ENCODE results near the gene NCKAP5.
"Not testable (repeated sequence)": the region's sequence is repeated elsewhere in the genome, so short reads cannot be mapped to it uniquely, and the experiment has no call there.

NCKAP5 gene

GRCh38 chr2:133519677-133520076 is 48.6 kb downstream of the NCKAP5 start:
- not testable (repeated sequence) for DNase-seq

DNA sequence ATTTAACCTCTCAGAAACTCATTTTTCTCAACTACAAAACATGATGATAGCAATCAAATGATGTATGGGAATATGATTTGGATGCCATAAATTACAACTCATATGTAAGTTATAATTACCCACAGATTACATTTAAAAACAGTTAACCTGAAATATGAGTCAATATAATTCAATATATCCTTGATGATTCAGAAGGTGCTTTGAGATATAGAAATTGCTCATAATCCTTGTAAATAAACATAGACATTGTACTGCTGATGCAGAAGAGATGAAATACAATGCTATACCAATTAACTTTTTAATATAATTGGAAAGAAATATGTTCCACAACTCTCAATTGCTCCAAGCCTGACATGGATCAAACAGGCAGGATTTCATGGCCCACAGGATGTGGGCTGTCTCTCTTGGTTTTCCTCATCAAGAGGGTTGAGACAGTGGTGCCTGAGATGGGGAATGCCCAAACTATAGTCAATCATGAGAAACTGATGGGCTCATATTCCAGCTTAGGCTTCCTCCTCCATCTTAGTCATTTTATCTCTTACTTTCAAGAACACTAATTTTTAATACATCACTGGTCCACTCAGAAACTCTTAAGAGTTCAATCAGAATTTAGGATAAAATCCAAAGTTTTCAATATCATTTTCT is 49.4 kb downstream of the NCKAP5 start:
- DNase-seq: no peak

DNA sequence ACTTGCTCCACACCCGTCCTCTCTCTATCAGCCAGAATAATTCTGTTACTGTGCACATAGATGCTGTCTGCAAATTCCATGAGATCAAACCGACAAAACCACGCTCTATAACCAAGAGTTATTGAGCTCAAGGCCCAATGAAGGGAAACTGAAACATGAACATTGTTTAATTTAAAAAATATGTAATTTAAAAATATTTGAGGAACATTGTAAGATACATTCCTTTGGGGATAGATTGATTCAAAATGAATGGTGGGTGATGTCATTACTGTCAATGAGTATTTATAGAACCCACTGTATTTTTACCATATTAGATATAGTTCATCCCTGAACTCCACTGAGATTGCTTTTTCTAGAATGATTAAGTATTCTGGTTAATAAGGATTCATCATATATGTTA is 50.4 kb downstream of the NCKAP5 start:
- no peak for DNase-seq

DNA sequence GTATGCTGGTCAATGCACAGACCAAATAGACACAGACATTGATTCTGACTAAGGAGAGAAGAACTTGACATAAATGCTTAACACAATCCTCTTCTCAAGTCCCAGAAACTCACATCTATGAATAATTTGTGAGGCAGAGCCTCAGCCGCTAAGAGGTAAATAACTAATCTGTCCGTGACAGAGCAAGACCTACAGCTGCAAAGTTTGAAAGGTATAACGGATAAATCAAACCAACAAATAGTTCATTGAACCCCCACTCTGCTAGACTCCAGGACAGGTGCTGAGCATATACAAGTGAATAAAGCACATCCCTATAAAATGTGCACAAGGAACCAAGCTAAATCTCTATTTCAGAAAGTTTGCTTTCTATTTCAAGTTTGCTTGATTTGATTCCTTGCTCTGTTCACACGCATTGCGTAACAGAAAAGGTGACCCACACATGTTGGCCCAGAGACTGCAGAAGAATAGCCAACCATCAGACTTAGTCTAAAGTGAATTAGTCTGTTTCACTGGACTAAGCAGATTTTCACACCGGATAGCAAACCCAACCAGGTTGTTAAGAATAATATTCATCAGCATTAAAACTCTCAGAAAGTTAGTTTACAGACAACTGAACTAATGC is 51.7 kb downstream of the NCKAP5 start:
- no peak for DNase-seq

DNA sequence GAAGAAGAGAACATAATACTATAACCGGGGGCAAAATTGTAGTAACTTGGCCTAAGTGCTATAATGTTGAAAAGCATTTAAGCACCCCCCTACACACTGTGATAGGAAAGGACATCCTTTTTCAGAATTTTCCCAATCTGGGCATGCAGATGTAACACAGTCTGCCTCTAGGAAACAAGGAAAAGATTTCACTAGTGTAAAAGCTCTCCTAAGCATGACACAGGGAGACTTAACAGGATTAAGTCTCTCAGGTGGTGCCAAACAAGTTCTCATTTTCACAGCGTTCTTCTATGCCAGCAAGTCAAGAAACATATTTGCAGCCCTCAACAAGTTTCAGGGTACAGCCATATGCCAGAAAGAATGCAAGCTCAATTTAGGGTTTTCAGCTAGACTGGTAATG is 53.0 kb downstream of the NCKAP5 start:
- DNase-seq: no peak

GRCh38 chr2:133513893-133514292 is 54.4 kb downstream of the NCKAP5 start:
- DNase-seq: no peak

GRCh38 chr2:133512121-133512520 is 56.1 kb downstream of the NCKAP5 start:
- DNase-seq: no peak

DNA sequence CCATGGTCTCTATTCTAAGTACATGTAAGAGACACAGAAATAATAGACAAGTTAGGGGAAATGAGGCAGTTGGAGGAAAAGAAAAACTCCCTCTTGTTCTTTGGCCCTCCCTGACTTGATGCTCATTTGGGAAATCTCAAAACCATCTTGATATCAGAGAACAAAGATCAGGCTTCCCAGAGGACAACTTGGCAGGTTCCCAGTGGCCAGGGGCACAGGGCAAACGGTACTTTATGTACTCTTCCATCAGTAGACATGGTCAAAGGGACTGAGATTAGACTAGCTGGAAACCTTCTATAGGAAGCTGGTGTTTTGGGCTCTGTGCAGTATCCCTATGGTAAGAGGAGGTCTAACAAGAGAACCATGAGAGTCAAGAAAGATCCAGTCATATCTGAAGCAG is 56.6 kb downstream of the NCKAP5 start:
- no peak for DNase-seq

- DNase-seq: no peak
These were observed 58.5 kb downstream of the NCKAP5 start for GRCh38 chr2:133509777-133510176.

- no peak for DNase-seq
These were observed 59.6 kb downstream of the NCKAP5 start for GRCh38 chr2:133508546-133509165.

DNA sequence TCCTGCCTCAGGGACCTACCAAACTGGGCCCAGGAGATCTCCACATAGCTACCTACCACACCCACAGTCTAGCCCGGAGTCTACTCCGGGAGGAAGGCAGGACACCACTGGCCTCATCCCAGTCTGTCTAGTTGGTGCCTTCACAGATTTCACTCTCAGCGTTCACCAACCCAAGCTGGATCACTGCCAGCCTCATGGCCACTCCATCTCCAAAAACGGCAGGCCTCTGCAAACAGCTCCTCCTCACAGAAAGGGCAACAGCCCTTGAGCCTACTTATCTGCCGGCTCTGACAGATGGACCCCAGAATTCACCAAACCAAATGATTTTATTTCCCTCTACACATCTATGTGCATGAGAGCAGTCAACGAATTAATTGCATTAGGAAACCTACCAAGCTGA is 61.3 kb downstream of the NCKAP5 start:
- DNase-seq: no peak

- no peak for DNase-seq
These were observed 63.4 kb downstream of the NCKAP5 start for GRCh38 chr2:133504566-133505505.

DNA sequence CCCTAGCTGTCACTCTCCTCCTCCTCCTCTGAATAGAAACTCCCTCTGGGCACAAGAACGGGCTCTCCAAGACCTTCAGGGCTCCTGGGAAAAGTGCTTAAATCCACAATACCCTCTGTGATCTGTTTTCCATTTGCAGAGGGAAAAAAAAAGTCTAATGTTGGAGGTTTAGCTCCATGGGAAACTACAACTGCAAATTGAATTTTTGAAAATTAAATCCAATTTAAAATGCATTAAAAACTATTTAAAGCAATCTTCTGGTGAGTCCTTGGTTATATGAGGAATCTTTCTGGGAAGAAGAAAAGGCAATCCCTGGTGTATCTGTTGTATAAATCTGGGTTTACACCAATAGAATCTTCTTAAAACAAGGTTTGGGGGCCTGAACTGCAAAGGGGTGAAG is 64.3 kb downstream of the NCKAP5 start:
- no peak for DNase-seq

GRCh38 chr2:133503323-133503722 is 64.9 kb downstream of the NCKAP5 start:
- no peak for DNase-seq

DNA sequence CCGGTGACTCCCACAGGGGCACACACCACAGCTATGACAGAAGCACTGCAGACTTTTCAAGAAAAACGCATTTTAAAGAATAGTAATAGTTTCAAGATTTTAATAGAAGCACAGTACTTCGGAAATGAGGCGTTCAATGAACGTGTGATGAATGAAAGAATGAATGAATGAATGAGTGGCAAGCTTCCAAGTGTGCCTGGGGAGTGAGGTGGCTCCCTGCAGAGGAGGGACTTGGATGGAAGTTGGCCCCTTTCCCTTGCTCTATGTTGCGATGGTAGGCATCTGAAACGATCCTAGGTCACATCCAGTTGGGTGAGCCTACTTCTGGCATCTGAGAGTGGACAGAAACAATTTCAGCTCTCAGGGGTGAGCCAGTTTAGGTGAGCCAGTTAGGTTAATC is 65.6 kb downstream of the NCKAP5 start:
- no peak for DNase-seq

GRCh38 chr2:133500917-133501316 is 67.3 kb downstream of the NCKAP5 start:
- DNase-seq: no peak

- DNase-seq: no peak
These were observed 69.3 kb downstream of the NCKAP5 start for GRCh38 chr2:133498662-133499585.

- DNase-seq: no peak
These were observed 70.2 kb downstream of the NCKAP5 start for GRCh38 chr2:133497951-133498565.

DNA sequence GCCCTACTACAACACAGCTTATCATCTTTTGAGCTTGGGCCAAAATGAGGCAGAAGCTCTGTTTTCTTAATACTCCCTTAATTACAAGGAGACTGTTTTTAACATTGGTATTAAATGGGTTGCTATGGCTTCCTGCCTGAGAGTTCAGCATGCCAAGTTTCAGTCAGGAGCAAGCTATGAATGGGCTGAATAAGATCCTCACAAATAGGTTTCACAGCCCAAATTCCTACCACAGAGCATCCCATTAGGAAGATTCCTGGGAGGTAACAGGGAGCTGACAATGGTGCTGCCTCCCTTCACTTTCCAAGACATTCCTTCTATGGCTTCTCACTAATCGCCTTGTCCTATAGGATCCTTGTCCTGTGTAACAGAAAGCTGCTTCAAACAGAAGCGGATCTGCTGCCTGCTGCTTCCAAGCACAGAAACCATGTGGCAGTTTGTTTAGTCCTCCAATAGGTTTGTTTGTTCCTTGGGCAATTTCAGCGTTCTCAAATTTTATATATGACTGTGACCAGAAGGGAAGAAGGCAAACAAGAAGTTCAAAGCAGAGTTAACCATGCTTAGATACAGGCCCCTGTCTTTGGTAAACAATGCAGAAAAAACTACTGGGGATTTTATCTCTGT is 70.9 kb downstream of the NCKAP5 start:
- DNase-seq: no peak

DNA sequence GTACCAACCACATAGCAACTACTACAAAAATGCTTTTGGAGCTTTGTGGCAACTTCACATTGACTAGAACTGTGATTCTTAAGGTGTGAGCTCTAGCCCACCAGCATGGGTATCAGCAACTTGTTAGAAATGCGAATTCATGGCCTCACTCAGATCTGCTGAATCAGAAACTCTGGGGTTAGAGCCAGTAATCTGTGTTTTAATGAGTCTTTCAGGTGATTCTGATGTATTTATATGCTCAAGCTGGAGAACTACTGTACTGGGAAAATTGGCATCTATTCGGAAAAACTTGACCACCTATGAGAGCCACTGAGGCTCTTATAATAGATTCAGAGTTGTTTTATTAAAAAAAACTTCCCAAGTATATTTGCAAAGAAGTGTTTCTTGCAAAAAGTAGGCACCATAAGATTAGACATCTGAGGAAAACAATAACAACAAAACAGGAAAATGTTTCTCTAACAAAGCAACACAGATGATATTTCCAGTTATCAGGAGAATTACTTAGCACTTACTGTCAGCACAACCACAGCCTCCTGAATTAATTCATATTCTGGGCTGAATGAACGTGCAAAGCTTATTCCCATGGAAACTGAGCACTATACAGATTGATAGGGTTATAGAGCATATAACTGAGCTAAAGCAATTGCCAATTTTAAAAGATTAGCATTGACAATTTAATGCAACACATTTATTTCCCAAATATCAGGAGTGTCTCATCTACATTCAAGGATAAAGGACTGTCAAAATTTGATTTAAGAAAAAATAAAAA is 71.6 kb downstream of the NCKAP5 start:
- DNase-seq: no peak

Data from effector CD4-positive, alpha-beta T cell (primary cell).